ENCODE results near the gene STXBP3.

Gene STXBP3

DNA sequence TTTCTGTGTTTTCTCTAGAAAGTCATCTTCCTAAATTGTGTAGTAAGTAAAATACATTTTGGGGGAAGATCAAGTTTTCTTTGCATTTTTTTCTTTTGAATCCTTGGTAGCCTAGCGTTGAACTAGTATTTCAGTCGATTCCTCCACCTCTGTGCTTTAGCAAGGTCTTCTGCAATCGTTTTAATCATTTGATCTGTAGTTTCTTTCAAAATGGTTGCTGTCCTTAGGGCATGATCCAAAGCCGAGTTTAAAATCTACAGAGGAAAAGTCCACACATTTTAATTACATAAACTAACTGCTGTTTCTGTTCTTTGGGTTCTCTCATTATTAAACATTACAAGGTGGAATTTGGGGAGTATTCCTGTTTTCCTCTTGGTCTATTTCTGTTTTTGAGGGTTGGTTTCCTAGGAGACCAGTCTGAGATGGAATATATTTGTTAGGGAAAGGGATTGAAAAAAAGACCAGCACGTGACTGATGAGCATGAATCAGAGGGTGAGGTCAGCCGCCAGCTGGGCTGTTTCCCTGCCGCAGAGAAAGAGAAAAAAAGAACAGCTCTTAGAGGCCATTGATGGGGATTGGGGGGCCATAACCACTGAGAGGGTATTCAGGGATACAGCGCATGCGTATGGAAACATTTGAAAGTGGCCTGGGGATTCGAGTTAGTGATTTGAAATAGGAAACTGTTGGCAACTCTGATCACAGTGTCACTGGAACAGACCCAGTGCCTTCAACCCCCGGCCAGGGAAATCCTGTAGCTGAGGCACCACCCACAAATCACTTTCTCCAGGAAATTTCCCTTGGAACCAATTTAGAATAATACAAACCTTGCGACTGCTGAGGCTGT lies 69.8 kb downstream of the STXBP3 start:
- peak overlapping the region; percentile 39 for H3K4me3 ChIP-seq (replicated peaks; ENCODE audit: low read depth, low read length)
- TF ChIP-seq, protein P1, sequence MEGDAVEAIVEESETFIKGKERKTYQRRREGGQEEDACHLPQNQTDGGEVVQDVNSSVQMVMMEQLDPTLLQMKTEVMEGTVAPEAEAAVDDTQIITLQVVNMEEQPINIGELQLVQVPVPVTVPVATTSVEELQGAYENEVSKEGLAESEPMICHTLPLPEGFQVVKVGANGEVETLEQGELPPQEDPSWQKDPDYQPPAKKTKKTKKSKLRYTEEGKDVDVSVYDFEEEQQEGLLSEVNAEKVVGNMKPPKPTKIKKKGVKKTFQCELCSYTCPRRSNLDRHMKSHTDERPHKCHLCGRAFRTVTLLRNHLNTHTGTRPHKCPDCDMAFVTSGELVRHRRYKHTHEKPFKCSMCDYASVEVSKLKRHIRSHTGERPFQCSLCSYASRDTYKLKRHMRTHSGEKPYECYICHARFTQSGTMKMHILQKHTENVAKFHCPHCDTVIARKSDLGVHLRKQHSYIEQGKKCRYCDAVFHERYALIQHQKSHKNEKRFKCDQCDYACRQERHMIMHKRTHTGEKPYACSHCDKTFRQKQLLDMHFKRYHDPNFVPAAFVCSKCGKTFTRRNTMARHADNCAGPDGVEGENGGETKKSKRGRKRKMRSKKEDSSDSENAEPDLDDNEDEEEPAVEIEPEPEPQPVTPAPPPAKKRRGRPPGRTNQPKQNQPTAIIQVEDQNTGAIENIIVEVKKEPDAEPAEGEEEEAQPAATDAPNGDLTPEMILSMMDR (IDR thresholded peaks at IDR 0.05; ENCODE audit: low read length, missing control alignments), result no peak
- DNase-seq (ENCODE audit: low read depth), result peak; percentile 96

DNA sequence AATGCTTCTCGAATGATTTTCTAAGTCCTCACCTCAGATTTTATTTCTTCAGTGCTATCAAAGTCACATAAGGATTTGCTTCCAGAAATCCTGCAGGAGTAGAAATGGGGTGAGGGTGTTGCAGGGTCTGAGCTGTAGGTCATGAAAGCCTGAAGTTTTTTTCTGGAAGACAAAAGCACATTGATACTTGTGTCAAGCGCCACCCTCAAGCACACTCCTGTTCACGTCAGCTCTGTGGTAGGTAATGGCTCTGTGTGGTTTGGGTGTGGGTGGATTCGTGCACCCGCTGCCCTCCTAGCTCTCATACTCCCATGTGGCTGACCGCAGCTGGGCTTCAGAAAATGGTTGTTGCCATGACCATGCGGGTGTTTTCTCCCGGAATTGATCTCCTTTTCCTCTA lies 70.5 kb downstream of the STXBP3 start:
- peak overlapping the region; percentile 39 for H3K4me3 ChIP-seq (replicated peaks; ENCODE audit: low read depth, low read length)
- peak; percentile 69 for DNase-seq (ENCODE audit: low read depth)
- TF ChIP-seq, protein P1 (IDR thresholded peaks at IDR 0.05; ENCODE audit: low read length, missing control alignments), result no peak

DNA sequence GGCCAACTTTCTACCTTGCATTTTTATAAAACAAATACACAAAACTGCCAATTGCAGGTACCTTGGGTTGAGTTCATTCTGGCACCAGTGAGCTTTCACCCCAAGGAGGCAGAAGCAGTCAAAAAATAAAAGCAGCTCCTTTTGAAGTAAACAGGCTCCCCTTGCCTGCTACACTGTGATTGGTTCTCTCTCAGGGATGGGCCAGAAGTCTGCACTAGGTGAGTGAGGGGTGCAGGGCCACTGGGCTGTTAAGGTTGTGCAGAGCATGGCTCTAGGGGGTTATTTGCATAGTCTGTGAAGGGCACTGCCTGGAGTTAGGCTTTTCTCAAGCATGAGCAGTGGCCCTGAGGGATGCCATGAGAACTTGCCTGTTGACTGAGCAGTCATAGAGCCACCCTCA lies 71.3 kb downstream of the STXBP3 start:
- no peak overlapping the region for H3K4me3 ChIP-seq (replicated peaks; ENCODE audit: low read depth, low read length)
- TF ChIP-seq, protein P1 (IDR thresholded peaks at IDR 0.05; ENCODE audit: low read length, missing control alignments), result no peak
- DNase-seq (ENCODE audit: low read depth), result no peak

DNA sequence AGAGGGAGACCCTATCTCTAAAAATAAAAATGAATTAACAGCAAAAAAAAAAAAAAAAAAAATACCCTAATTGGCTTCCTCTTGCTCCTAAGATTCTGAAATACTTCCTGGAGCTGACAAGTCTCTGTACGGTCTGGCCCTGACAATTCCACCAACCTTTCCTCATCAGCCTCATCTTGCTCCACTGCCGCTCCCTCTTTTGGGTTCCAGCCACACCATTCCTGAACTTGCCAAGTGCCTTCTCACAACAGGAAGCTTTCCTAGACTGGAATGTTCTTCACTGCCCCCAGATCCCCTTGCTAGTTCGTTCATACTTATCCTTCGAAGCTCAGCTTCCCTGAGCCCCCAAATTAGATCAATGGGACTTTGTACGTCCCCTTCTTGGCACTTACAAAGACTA lies 73.4 kb downstream of the STXBP3 start:
- TF ChIP-seq, protein P1 (IDR thresholded peaks at IDR 0.05; ENCODE audit: low read length, missing control alignments), result no peak
- peak; percentile 27 for DNase-seq (ENCODE audit: low read depth)
- no peak overlapping the region for H3K4me3 ChIP-seq (replicated peaks; ENCODE audit: low read depth, low read length)

DNA sequence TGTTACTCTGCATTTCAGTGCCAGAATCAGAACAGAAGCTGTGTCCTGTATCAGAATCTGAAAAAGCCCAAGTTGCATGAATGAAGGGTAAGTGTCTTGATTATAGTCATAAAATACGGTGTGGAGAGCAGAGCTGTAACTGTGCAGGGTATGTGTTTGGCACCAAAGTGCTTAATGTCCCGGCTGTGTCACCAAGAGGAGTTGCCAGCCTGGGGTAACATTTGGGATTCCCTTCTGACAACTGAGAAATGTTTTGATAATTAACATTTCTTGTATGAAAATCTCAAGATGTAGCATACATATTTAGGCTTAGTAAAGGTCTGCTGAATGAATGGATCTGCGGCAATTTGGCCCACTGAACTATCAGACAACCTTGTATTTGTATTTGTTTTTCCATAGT lies 77.2 kb downstream of the STXBP3 start:
- TF ChIP-seq, protein P1 (IDR thresholded peaks at IDR 0.05; ENCODE audit: low read length, missing control alignments), result no peak
- no peak overlapping the region for H3K4me3 ChIP-seq (replicated peaks; ENCODE audit: low read depth, low read length)
- no peak for DNase-seq (ENCODE audit: low read depth)

DNA sequence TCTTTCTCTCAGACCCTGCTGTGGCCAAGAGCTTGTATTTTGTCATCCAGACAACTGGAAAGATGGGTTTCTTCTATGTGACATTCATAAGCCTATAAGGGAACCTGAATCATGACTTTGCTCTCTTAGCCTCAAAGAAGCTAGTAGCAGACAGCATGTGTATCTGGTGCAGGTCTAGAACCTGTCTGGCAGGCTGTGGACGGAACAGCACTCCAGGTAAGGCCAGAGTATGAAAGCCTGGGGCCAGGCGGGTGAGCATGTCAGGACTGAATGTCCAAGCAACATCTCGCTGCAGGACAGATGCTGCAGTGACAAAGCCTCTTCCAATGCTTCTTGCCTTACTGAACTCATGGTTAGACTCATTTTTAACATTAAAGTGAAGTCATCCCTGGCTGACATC lies 77.6 kb downstream of the STXBP3 start:
- no peak overlapping the region for H3K4me3 ChIP-seq (replicated peaks; ENCODE audit: low read depth, low read length)
- TF ChIP-seq, protein P1 (IDR thresholded peaks at IDR 0.05; ENCODE audit: low read length, missing control alignments), result no peak
- no peak for DNase-seq (ENCODE audit: low read depth)
